ENCODE data around the gene SIGLEC10. TPM values are rescaled to one million over a fixed set of nuclear protein-coding genes. Genes with fewer than 3 reads are reported as not detected.
"Not testable (repeated sequence)": the region's sequence is repeated elsewhere in the genome, so short reads cannot be mapped to it uniquely, and the experiment has no call there.

Gene SIGLEC10
- polyA plus RNA-seq, 3 donors, result 0.82 to 1.1 (median 1.0) TPM

GRCh38 chr19:51440846-51441409 lies 23.5 kb upstream of the SIGLEC10 start:
- no peak for DNase-seq (ENCODE audit: low read depth in 3 of 3, low spot score in 2 of 3)

- no peak for DNase-seq (ENCODE audit: low read depth in 3 of 3, low spot score in 2 of 3)
These were observed 22.6 kb upstream of the SIGLEC10 start for GRCh38 chr19:51440052-51440451.

GRCh38 chr19:51439021-51439465 lies 21.6 kb upstream of the SIGLEC10 start:
- no peak for DNase-seq (ENCODE audit: low read depth in 3 of 3, low spot score in 2 of 3)

GRCh38 chr19:51434456-51434855 lies 17.0 kb upstream of the SIGLEC10 start:
- no peak for DNase-seq (ENCODE audit: low read depth in 3 of 3, low spot score in 2 of 3)

GRCh38 chr19:51433043-51433442 lies 15.6 kb upstream of the SIGLEC10 start:
- no peak for DNase-seq (ENCODE audit: low read depth in 3 of 3, low spot score in 2 of 3)

- DNase-seq (ENCODE audit: low read depth in 3 of 3, low spot score in 2 of 3), result no peak
These were observed 13.7 kb upstream of the SIGLEC10 start for GRCh38 chr19:51431124-51431523.

- no peak for DNase-seq (ENCODE audit: low read depth in 3 of 3, low spot score in 2 of 3)
These were observed 12.8 kb upstream of the SIGLEC10 start for GRCh38 chr19:51430221-51430620.

- DNase-seq (ENCODE audit: low read depth in 3 of 3, low spot score in 2 of 3), result no peak
These were observed 9.8 kb upstream of the SIGLEC10 start for GRCh38 chr19:51427201-51427600.

- DNase-seq (ENCODE audit: low read depth in 3 of 3, low spot score in 2 of 3), result peak; percentile 60 to 71 (median 63)
These were observed 4.6 kb upstream of the SIGLEC10 start for GRCh38 chr19:51422053-51422448.

GRCh38 chr19:51421229-51422052 lies 4.0 kb upstream of the SIGLEC10 start:
- DNase-seq (ENCODE audit: low read depth in 3 of 3, low spot score in 2 of 3), result no peak

GRCh38 chr19:51420511-51420910 lies 3.1 kb upstream of the SIGLEC10 start:
- not testable (repeated sequence) for DNase-seq (ENCODE audit: low read depth in 3 of 3, low spot score in 2 of 3)

- no peak for DNase-seq (ENCODE audit: low read depth in 3 of 3, low spot score in 2 of 3)
These were observed 1.3 kb upstream of the SIGLEC10 start for GRCh38 chr19:51418707-51419106.

GRCh38 chr19:51417810-51418157 lies 342 bp upstream of the SIGLEC10 start:
- DNase-seq (ENCODE audit: low read depth in 3 of 3, low spot score in 2 of 3), result no peak

GRCh38 chr19:51416422-51416821 lies 1.0 kb downstream of the SIGLEC10 start:
- not testable (repeated sequence) for DNase-seq (ENCODE audit: low read depth in 3 of 3, low spot score in 2 of 3)

GRCh38 chr19:51415187-51415586 lies 2.3 kb downstream of the SIGLEC10 start:
- DNase-seq (ENCODE audit: low read depth in 3 of 3, low spot score in 2 of 3), result no peak

- no peak for DNase-seq (ENCODE audit: low read depth in 3 of 3, low spot score in 2 of 3)
These were observed 6.3 kb downstream of the SIGLEC10 start for GRCh38 chr19:51410950-51411748.

GRCh38 chr19:51407511-51408131 lies 9.8 kb downstream of the SIGLEC10 start:
- DNase-seq (ENCODE audit: low read depth in 3 of 3, low spot score in 2 of 3), result no peak

GRCh38 chr19:51402117-51402516 lies 15.3 kb downstream of the SIGLEC10 start:
- no peak for DNase-seq (ENCODE audit: low read depth in 3 of 3, low spot score in 2 of 3)

- not testable (repeated sequence) for DNase-seq (ENCODE audit: low read depth in 3 of 3, low spot score in 2 of 3)
These were observed 17.5 kb downstream of the SIGLEC10 start for GRCh38 chr19:51399936-51400335.

- DNase-seq (ENCODE audit: low read depth in 3 of 3, low spot score in 2 of 3), result no peak
These were observed 18.2 kb downstream of the SIGLEC10 start for GRCh38 chr19:51399231-51399630.

- DNase-seq (ENCODE audit: low read depth in 3 of 3, low spot score in 2 of 3), result no peak
These were observed 19.2 kb downstream of the SIGLEC10 start for GRCh38 chr19:51398096-51398704.

Data from right renal cortex interstitium (tissue), 3 donors.